Left ventricle myocardium inferior (tissue), 1 donor: ENCODE data around the gene ITPRIPL1. TPM values are rescaled to one million over a fixed set of nuclear protein-coding genes. Genes with fewer than 3 reads are reported as not detected.
A peak's percentile ranks its signal among the peaks of the same experiment; 100 is the strongest.

ENCODE experiments used
- DNase-seq: peaks from one replicate; pipeline ENCODE4 v3.0.0-alpha.2; 2020
- H3K27ac ChIP-seq: fragments of 200-600 bp; replicated peaks from 2 replicates; pipeline ENCODE4 v1.8.0; 2021
- H3K27me3 ChIP-seq: fragments of 200-600 bp; 2 replicates; pipeline ENCODE4 v1.8.0; 2021; ENCODE audit warnings: low read depth
- H3K36me3 ChIP-seq: fragments of 200-600 bp; 2 replicates; pipeline ENCODE4 v1.8.0; 2021
- H3K4me1 ChIP-seq: fragments of 200-600 bp; 2 replicates; pipeline ENCODE4 v1.8.0; 2021
- H3K4me3 ChIP-seq: fragments of 200-600 bp; 2 replicates; pipeline ENCODE4 v1.8.0; 2021; ENCODE audit warnings: mild to moderate bottlenecking, moderate library complexity
- H3K9me3 ChIP-seq: fragments of 200-600 bp; replicated peaks from 2 replicates; pipeline ENCODE4 v1.8.0; 2021
- CTCF ChIP-seq: fragments of 200-600 bp; IDR thresholded peaks from 2 replicates; pipeline ENCODE4 v1.8.0; 2021; ENCODE audit warnings: antibody characterized with exemption, mild to moderate bottlenecking, borderline replicate concordance
- intact Hi-C: fragments of 100-400 bp; cut with micrococcal nuclease; formaldehyde crosslinking; loops from one replicate; pipeline ENCODE4 v1.11.0; 2022
- total RNA-seq: library from RNA; stranded (reverse); fragmentation: NEBNext Ultra II Directional; extraction: Animal tissue kit (Norgen Biotek cat#: 25700); gene quantifications from one replicate; pipeline ENCODE4 v1.2.1, GENCODE V29; 2021
- donor health status: DM: no; HTN: yes; CAD: no; lungs with severe emphysema.

The ITPRIPL1 gene
- total RNA-seq, 1 donor from 2014 or later: 0.47 TPM

GRCh38 chr2:96323849-96324248, 1.3 kb upstream of the ITPRIPL1 start:
- DNase-seq: no peak
- Histone ChIP-seq H3K9me3 (no peaks in the 10 kb centered on the region), H3K27ac (no peak overlapping the region), H3K4me3 (no peak overlapping the region), H3K27me3 (peaks cover 72% of the 10 kb centered on the region), H3K4me1 (peaks cover 34% of the 10 kb centered on the region), H3K36me3 (no peaks in the 10 kb centered on the region)
- TF ChIP-seq CTCF: no peak
- intact Hi-C loops: no loop called here

- peaks cover 63% of the 10 kb centered on the region for H3K27me3 ChIP-seq
- DNase-seq: no peak
- peak overlapping the region; percentile 77 for H3K4me3 ChIP-seq
- no peaks in the 10 kb centered on the region for H3K9me3 ChIP-seq
- TF ChIP-seq CTCF: no peak
- peak overlapping the region; percentile 63 for H3K27ac ChIP-seq
- no peaks in the 10 kb centered on the region for H3K36me3 ChIP-seq
- H3K4me1 ChIP-seq: peaks cover 40% of the 10 kb centered on the region
- intact Hi-C loops: no loop called here
Observed at GRCh38 chr2:96324721-96325040, 436 bp upstream of the ITPRIPL1 start.

- Histone ChIP-seq H3K9me3 (no peaks in the 10 kb centered on the region), H3K4me3 (peak overlapping the region; percentile 77), H3K4me1 (peaks cover 46% of the 10 kb centered on the region), H3K27me3 (peaks cover 52% of the 10 kb centered on the region), H3K27ac (peak overlapping the region; percentile 63), H3K36me3 (no peaks in the 10 kb centered on the region)
- TF ChIP-seq CTCF: no peak
- DNase-seq: no peak
- intact Hi-C loops: no loop called here
Observed at GRCh38 chr2:96325884-96326255, 753 bp downstream of the ITPRIPL1 start.

GRCh38 chr2:96326564-96326963, 1.4 kb downstream of the ITPRIPL1 start:
- H3K27me3 ChIP-seq: peaks cover 45% of the 10 kb centered on the region
- H3K4me1 ChIP-seq: peaks cover 41% of the 10 kb centered on the region
- intact Hi-C loops: no loop called here
- H3K9me3 ChIP-seq: no peaks in the 10 kb centered on the region
- no peak overlapping the region for H3K4me3 ChIP-seq
- no peak overlapping the region for H3K27ac ChIP-seq
- no peaks in the 10 kb centered on the region for H3K36me3 ChIP-seq
- TF ChIP-seq CTCF: no peak
- DNase-seq: no peak

GRCh38 chr2:96326990-96327820, 2.1 kb downstream of the ITPRIPL1 start:
- no peaks in the 10 kb centered on the region for H3K36me3 ChIP-seq
- H3K4me3 ChIP-seq: no peak overlapping the region
- TF ChIP-seq CTCF: no peak
- intact Hi-C loops: no loop called here
- H3K9me3 ChIP-seq: no peaks in the 10 kb centered on the region
- peaks cover 38% of the 10 kb centered on the region for H3K27me3 ChIP-seq
- DNase-seq: no peak
- H3K4me1 ChIP-seq: peaks cover 37% of the 10 kb centered on the region
- no peak overlapping the region for H3K27ac ChIP-seq
